Panc1 (cell line): ENCODE results near the gene THAP4.

Experiments used
- CTCF ChIP-seq: fragments of 450-650 bp; IDR thresholded peaks from 2 replicates; pipeline ENCODE4 v1.5.1; 2017; ENCODE audit warnings: mild to moderate bottlenecking
- POLR2AphosphoS5 ChIP-seq: IDR thresholded peaks from 2 replicates; pipeline ENCODE4 v1.6.1; 2012; ENCODE audit warnings: mild to moderate bottlenecking, low read depth, low read length, moderate library complexity
- REST ChIP-seq, 2 experiments: IDR thresholded peaks; 2 replicates each; pipeline ENCODE4 v1.6.1; 2011 to 2012; ENCODE audit warnings: low read depth in 2 of 2, control low read depth in 1 of 2, low read length in 1 of 2, mild to moderate bottlenecking in 1 of 2, moderate library complexity in 1 of 2; ENCODE audit not compliant: insufficient read depth in 1 of 2
- TCF7L2 ChIP-seq: IDR thresholded peaks from 2 replicates; pipeline ENCODE4 v1.6.1; 2011; ENCODE audit warnings: mild to moderate bottlenecking, low read depth, low read length, inconsistent platforms

GRCh38 chr2:241570961-241571581, 65.9 kb downstream of the THAP4 start:
- TF ChIP-seq CTCF (no peak), REST (IDR thresholded peaks at IDR 0.05; ENCODE audit: insufficient read depth in 1 of 2, low read depth in 2 of 2, low read length in 1 of 2) (no peak), POLR2AphosphoS5 (no peak), TCF7L2 (no peak)
